ENCODE measurements around the gene FASN.

The FASN gene

DNA sequence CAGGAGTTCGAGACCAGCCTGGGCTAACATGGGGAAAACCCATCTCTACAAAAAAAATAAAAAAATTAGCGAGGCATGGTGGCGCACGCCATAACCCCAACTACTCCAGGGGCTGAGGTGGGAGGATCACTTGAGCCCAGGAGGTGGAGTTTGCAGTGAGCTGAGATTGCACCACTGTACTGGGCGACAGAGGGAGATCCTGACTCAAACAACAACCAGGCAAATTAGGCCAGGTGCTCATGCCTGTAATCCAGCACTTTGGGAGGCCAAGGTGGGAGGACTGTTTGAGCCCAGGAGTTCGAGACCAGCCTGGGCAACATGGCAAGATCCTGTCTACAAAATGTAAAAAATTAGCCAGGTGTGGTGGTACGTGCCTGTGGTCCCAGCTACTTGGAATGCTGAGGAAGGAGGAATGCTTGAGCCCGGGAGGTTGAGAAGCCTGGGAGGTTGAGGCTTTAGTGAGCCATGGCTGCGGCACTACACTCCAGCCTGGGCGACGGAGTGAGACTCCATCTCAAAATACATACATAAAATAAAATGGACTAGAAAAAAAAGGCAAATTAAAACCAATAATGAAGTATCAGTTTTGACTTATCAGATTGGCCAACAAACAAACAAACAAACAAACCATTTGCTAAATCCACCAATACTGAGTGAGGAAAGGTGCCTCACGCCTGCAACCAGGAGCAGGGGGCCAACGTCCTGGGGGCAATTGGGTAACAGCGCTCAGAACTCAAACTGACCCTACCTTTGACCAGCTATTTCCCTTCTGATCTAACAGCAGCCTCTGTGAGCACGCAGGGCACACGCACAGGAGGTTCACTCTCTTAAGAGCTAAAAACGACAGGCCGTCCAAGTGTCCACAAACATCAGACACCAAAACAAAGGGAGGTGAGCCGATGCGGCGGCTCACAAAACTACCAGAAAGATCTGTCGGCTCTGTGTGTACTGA, 19.4 kb upstream of the FASN start:
- no peak for DNase-seq

DNA sequence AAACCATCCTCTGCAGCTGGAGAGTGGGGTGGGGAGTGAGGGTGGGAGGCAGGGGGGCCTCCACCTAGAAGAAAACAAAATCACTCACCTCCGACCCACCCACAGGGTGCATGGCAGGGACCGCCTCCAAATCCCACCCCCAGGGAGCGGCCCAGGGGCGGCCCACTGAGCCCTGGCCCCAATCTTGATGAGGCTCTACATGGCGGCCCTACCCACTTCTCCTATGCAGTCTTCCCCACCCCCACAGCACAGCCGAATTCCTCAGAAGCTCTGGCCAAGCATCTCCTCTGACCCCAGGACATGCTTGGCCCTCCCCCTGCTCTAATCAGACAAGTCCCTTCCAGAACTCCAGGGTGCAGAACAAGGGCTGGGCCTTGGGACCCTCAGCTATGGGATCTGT, 18.2 kb upstream of the FASN start:
- DNase-seq = no peak

DNA sequence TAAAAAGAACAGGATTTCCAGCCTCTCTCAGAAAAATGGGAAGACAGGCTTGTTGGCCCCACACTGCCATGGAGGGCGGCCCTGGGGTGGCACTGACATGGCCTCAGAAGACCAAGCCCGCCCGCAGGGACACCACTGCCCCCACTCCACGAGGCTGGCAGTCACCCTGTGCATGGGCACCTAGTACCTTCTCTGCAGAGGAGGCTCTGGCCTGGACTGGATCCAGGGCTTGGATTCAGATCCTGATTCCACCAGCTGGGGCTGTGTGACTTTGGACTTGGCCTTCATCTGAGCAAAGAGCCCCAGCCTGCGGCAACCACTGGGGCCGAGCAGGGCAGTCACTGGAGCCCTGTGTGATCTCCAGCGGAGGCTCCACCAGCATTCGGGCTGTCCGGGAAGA, 16.8 kb upstream of the FASN start:
- DNase-seq = no peak

DNA sequence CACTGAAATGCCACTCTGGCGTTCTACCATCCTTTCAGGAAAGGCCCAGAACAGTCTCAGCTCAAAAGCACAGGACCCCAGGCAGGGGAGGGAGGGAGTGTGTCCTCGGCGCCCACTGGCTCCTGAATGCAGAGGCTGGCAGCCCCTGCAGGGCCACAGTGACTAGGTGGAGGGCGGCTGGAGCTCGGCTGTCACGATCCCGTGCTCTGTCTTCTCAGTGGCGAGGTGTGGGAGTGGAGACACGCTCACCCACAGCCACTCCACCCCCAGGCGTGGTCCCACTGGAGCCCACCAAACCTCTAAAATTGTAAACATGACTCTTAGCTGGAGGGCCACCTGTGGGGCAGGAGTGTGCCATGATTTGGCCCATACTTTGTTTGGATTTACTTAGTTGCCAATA, 16.4 kb upstream of the FASN start:
- DNase-seq = no peak

DNA sequence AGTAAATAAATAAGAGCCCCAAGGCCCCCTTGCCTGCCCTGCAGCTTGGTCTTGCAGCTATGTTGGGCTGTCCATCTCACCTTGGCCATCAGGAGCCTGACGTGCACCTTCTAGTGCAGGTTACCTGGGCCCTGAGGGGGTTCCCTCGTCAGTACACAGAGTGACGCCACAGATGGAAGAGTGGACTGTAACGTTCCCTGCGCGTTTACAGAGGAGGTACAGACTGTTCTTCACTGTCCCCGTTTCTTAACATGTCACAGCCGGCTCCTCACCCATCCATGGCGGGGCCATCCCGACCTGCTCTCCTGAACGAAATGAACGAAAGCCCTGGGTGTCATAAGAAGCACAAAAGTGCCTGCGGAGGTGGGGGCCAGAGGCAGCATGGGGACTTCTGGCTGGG, 15.9 kb upstream of the FASN start:
- no peak for DNase-seq

- no peak for DNase-seq
Measured at GRCh38 chr17:82113422-82113821, 15.4 kb upstream of the FASN start.

DNA sequence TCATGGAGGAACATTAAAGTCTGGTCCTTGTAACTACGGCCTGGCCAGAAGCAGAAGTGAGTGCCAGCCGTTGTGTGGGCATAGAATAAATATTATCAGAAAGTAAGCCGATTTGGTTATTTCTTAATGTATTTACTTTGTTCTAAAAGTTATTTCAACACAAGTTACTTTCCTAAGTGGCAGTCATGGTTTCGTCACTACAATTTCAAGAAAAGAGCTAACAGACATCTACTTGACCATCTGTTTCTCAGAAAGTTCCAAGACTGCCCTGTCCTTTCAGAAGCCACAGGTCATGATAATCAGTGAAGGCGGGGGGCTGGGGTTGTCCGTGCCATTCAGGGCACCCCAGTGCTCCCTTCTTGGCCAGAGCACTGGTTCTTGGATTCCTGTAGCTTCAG, 14.9 kb upstream of the FASN start:
- DNase-seq = no peak

- DNase-seq = no peak
Measured at GRCh38 chr17:82112181-82112913, 14.3 kb upstream of the FASN start.

DNA sequence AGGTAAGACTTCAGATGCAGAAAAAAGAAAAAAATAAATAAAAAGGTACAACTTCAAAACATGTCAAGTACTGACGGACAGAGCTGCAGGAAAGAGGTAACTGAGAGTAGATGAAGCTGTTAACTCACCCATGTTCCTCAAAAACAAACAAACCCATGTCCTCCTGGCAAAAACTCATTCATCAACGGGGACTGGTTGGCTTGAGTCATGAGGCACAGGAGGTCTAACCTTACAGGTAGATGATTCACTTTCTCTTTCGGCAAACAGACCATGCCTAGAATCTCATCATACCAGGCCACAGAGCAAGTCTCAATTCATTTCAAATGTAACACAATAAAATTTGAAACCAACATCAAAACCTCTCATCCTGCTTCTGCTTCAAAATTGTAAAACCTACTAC, 12.3 kb upstream of the FASN start:
- no peak for DNase-seq

GRCh38 chr17:82108961-82109475, 11.0 kb upstream of the FASN start:
- no peak for DNase-seq

GRCh38 chr17:82108496-82108945, 10.5 kb upstream of the FASN start:
- DNase-seq = no peak

- no peak for DNase-seq
Measured at GRCh38 chr17:82108038-82108437, 10.0 kb upstream of the FASN start.

- DNase-seq = peak; percentile 30
Measured at GRCh38 chr17:82107341-82107860, 9.4 kb upstream of the FASN start.

DNA sequence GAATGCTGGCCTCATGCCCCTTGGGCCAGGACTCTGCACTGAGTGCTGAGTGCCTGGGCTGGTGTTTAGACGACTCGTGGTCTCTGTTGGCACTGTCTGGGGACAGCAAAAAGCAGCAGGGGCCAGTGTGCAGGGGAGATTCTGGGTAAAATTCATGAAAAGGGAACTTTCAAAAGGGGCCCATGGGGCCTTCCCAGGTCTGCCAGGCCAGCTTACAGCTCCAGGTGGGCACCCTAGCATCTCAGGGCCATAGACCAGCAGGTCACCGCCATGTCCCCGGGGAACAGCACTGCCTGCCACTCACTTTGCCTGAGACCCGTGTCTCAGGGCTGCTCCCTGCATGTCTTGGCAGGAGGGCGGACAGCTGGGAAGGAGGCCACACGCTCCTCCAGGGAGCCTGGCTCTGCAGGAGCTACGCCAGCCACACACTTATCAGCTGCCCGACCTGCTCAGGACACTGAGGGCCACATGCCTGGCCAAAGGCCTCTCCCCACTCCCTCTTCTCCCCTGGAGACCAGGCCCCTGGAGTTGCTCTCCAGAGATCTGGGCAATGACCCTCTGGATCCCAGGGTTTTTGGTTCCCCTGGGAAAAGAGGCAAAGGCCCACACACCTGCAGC, 8.8 kb upstream of the FASN start:
- DNase-seq = no peak

DNA sequence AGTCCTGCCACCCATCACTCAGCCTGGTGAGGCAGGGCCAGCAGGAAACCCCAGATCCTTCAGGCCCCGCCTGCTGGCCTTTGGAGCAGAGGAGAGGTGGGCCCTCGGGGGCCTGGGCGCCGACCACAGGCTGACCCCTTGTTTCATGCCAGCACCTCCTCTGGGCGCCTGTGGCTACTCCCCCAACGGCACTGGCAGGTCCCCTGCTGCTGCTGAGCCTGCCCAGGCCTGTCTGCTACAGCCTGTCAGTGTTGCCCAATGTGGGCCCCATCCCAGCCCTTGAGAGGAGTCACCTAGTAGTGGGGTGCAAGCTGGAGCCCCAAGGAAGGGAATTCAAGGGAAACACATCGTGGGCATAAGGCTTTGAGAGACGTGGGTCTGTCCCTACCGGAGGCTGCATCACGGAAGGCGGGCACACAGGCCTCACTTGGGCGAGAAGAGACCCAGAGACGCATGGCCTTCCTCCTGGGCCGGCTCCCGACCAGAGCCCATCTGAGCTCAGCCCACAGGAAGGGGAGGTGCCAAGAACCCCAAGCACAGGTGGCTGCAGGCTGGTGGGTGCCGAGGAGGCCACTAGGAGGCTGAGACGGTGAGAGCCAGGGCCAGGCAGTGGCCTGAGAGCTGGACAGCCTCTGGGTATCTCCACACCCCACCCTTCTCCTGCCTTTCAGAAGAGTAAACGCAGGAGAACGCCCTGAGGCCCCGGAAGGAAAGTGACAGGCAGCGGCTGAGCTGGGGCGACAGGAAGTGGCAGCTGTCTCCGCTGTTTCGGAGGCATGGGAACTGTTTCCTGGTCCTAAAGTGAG, 8.0 kb upstream of the FASN start:
- peak; percentile 96 for DNase-seq

- no peak for DNase-seq
Measured at GRCh38 chr17:82105417-82105881, 7.4 kb upstream of the FASN start.

DNA sequence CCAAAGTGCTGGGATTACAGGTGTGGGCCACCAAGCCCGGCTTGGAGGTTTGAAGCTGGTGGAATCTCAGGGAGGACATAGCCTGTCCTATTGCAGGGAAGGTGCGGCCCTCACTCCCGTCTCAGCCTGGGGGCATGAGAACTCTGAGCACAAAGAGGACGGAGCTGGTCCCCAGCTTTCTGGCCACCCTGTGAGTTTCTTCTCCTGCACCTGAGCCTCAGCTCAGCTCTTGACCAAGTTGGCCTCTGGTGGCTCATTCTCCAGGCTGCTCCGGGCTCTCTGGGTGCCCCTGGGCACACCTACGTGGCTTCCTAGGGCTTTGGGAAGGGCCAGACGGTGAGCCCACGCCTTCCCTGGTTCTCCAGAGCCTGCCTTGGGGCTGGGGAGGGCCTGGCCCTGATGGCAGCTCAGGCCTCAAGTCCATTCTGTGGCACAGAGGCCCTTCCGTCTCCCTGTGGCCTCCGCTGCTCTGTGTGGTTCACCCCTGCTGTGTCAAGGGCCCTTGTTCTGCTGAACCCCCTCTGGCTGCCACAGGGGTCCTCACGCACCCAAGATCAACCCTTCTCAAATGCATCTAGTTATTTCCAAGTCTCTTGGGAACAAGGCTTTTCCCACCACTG, 6.9 kb upstream of the FASN start:
- no peak for DNase-seq

GRCh38 chr17:82103553-82104451, 5.8 kb upstream of the FASN start:
- no peak for DNase-seq

DNA sequence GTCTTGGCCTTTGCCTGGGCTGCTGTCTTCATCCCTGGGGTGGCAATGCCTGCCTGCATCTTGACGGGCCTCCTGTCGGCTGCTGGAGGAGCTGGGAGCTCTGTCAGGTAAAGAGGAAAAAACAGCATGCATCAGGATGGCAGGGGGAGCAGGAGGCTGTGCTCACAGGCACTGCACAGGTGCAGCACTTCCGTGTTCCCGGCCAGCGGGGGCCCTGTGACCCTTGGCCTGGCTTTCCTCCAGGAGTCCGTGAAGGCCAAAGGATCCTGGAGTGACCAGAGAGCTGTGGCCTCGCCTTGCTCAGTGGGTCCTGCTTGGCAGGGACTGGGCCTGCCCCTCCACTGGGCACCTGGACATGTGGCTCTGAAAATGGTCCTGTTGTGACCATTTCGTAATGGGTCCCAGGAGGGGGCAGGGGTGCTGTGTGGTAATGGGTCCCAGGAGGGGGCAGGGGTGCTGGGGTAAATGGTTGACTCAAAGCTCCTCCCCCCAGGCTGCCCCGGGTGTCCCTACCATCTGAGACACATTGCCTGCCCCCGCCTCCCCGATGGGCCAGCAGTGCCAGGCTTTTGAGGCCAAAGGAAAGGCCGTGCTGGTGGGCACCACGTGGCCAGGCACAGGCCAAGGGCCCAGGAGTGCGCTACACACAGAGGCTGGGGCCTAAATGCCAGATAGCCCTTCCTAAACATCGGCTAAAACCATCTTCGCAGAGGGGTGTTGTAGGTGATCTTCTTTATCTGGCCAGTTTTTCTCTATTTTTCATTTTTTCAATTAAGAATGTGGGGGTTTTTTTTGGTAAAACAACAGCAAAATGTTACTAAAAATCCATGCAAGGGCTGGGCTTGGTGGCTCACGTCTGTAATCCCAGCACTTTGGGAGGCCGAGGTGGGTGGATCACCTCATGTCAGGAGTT, 4.0 kb upstream of the FASN start:
- DNase-seq = peak; percentile 51

All from NCI-H146 (cell line).